HG02642 (cell line): ENCODE measurements around the gene FREM2.

Source experiments
- ATAC-seq: cut with Tn5 transposase; IDR thresholded peaks from one replicate; pipeline ENCODE4 v1.9.1; 2021; ENCODE audit warnings: mild to moderate bottlenecking; ENCODE audit not compliant: unreplicated experiment, poor library complexity

FREM2 gene

GRCh38 chr13:38814331-38814730 lies 127.5 kb downstream of the FREM2 start:
- no peak for ATAC-seq

GRCh38 chr13:38819053-38819452 lies 132.2 kb downstream of the FREM2 start:
- no peak for ATAC-seq

- ATAC-seq, result no peak
These were observed 132.7 kb downstream of the FREM2 start for GRCh38 chr13:38819596-38819995.

GRCh38 chr13:38821770-38822551 lies 135.1 kb downstream of the FREM2 start:
- no peak for ATAC-seq

- ATAC-seq, result peak; percentile 71
These were observed 137.5 kb downstream of the FREM2 start for GRCh38 chr13:38824342-38824741.

- ATAC-seq, result no peak
These were observed 139.4 kb downstream of the FREM2 start for GRCh38 chr13:38826182-38826813.

GRCh38 chr13:38830442-38831045 lies 143.7 kb downstream of the FREM2 start:
- no peak for ATAC-seq

GRCh38 chr13:38844581-38844980 lies 157.7 kb downstream of the FREM2 start:
- ATAC-seq, result no peak

GRCh38 chr13:38848360-38848759 lies 161.5 kb downstream of the FREM2 start:
- no peak for ATAC-seq

GRCh38 chr13:38849315-38849714 lies 162.4 kb downstream of the FREM2 start:
- ATAC-seq, result no peak

- ATAC-seq, result peak; percentile 78
These were observed 164.2 kb downstream of the FREM2 start for GRCh38 chr13:38850868-38851626.

GRCh38 chr13:38854226-38854625 lies 167.3 kb downstream of the FREM2 start:
- no peak for ATAC-seq

GRCh38 chr13:38856065-38856464 lies 169.2 kb downstream of the FREM2 start:
- ATAC-seq, result no peak

GRCh38 chr13:38862443-38862842 lies 175.6 kb downstream of the FREM2 start:
- ATAC-seq, result no peak

- ATAC-seq, result no peak
These were observed 176.7 kb downstream of the FREM2 start for GRCh38 chr13:38863536-38863935.

- no peak for ATAC-seq
These were observed 179.8 kb downstream of the FREM2 start for GRCh38 chr13:38866649-38867048.

- no peak for ATAC-seq
These were observed 181.5 kb downstream of the FREM2 start for GRCh38 chr13:38868399-38868798.

- no peak for ATAC-seq
These were observed 182.0 kb downstream of the FREM2 start for GRCh38 chr13:38868870-38869269.

- ATAC-seq, result no peak
These were observed 184.4 kb downstream of the FREM2 start for GRCh38 chr13:38871275-38871674.

- peak; percentile 67 for ATAC-seq
These were observed 185.8 kb downstream of the FREM2 start for GRCh38 chr13:38872693-38873092.
